ENCODE measurements around the gene CCDC138. TPM values are rescaled to one million over a fixed set of nuclear protein-coding genes. Genes with fewer than 3 reads are reported as not detected.

CCDC138 gene
- total RNA-seq, 1 donor from 2014 or later: 5.0 TPM

DNA sequence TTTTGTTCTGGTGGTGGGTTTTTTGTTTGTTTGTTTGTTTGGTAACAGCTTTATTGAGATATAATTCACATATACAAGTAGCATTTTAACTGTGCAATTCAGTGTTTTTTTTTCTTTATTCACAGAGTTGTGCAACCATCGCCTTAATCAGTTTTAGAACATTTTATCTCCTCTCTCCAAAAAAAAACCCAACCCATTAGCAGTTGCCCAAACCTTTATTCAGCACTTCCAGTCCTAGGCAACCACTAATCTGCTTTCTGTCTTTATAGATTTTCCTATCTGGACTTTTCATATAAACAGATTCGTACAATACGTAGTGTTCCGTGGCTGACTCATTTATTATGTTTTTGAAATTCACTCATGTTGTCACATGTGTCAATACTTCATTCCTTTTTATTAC, 38.7 kb downstream of the CCDC138 start:
- no peak for DNase-seq (ENCODE audit: low read depth in 2 of 2)

DNA sequence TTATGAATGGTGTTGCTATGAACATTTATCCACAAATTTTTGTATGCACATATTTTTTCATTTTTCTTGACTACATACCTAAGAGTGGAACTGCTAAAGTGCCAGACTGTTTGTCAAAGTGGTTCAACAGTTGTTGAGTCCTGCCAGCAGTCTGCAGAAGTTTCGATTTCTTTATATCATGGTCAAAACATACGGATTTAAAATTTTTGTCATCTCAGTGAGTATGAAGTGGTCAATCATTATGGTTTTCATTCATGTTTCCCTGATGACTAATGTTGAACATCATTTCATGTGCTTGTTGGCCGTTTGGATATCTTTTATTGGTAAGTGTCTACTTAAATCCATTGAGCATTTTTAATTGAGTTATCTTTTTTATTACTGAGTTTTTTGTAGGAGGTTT, 39.2 kb downstream of the CCDC138 start:
- DNase-seq (ENCODE audit: low read depth in 2 of 2): no peak

DNA sequence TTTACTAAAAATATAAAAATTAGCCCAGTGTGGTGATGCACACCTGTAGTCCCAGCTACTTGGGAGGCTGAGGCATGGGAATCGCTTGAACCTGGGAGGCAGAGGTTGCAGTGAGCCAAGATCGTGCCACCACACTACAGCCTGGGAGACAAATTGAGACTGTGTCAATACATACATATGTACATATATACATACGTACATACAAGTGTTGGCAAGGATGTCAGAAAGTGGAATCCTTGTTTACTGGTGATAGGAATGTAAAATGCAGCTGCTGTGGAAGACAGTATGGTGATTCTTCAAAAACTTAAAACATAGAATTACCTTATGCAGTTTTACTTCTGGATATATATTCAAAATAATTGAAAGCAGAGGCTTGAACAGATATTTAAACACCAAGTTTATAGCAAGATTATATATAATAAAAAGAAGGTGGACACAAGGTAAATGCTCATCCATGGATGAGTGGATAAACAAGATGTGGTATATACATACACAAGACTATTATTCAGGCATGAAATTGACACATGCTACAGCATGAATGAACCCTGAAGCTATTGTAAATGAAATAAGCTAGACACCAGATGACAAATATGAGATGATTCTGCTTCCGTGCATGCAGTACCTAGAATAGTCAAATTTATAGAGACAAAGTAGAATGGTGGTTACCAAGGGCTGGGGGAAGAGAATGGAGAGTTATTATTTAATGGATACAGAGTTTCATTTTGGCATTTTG, 43.2 kb downstream of the CCDC138 start:
- DNase-seq (ENCODE audit: low read depth in 2 of 2): no peak

DNA sequence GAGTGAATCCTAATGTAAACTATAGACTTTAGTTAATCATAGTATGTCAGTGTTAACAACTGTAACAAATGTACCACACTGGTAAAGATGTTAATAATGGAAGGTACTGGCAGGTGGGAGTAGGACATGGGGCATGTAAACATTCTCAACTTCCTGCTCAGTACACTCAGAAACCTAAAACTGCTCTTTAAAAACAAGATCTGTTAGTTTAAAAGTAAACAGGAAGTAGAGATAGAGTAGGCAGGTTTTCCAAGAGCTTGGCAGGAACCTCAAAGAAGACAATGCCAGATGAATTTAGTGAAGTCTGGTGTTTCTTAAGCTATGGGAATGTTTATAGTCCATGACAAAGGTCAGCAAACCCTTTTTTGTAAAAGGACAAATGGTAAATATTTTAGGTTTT, 46.6 kb downstream of the CCDC138 start:
- DNase-seq (ENCODE audit: low read depth in 2 of 2): peak in 1 of 2 donors; percentile 55

DNA sequence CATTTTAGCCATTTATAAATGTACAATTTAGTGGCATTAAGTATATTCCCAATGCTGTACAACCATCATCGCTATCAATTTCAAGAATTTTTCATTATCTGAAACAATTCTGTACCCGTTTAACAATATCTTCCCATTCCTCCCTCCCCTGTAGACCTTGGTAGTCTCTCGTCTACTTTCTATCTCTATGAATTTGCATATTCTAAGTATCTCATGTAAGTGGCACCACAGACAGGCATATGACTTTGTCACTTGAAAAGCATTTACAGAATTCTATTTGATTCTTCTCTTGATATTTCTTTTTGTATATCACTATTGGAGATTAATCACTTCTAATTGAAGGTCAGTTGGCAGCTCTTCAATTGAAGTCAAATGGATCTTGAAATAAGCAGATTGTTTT, 48.0 kb downstream of the CCDC138 start:
- no peak for DNase-seq (ENCODE audit: low read depth in 2 of 2)

DNA sequence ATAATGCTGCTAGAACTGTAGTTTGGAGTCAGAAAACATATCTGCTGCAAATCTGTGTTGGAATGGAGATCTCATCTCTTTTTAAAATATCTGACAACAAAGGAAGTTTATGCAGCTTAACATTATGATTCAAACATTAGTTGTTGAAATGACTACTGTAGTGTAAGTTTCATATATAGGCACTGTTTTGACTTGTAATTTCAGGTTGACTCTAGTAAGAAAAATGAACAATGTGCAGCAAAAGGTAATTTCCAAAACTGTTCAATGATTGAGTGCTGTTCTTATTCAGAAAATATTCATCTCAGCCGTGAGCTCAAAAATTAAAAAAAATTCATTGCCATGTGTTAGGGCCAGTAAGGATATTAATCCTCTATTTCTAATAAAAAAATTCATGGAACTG, 48.5 kb downstream of the CCDC138 start:
- DNase-seq (ENCODE audit: low read depth in 2 of 2): no peak

DNA sequence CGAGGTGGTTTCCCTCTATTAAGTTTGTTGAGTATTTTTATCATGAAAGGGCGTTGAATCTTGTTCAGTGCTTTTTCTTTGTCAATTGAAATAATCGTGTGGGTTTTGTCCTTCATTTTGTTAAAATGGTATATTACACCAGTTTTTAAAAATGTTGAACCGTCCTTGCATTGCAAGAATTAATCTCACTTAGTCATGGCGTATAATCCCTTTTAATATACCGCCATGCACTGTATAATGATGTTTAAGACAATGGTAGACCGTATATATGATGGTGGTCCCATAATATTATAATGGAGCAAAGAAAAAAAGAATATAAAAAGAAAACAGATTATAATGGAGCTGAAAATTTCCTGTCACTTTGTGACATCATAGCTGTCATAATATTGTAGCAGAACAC, 50.6 kb downstream of the CCDC138 start:
- no peak for DNase-seq (ENCODE audit: low read depth in 2 of 2)

DNA sequence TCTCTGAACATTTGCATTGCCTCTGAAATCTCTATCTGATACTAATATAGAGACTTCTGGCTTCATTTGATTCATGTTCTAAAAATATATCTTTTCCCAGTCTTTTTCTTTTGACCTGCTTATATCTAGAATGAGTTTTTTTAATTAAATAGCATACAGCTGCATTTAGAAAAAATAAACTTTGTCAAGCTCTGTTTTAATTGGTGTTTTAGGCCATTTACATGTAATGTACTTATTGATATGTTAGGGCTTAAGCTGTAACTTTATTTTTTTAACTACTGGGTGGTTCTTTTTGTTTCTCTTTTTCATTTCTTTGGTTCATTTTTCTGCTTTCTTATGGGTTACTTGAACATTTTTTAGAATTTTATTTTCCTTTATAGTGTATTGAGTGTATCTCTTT, 54.9 kb downstream of the CCDC138 start:
- DNase-seq (ENCODE audit: low read depth in 2 of 2): no peak

DNA sequence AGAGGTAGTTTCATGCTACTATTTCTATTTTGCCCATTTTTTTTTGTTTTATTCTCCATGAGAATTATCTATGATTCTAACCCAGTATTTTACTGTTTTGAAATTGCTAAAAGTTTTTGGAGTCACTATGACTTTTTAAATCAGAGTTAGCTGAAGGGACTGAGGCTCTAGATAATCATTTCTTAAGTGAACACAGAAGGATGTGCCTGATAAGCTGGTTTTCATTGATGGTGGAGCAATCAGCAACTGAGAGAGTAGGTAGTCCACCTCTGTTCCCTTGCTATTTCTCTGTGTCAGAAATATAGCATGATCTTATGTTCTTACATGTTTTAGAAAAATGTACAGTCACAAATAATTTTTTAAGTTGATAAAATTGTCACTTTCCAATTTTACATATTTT, 59.4 kb downstream of the CCDC138 start:
- no peak for DNase-seq (ENCODE audit: low read depth in 2 of 2)

DNA sequence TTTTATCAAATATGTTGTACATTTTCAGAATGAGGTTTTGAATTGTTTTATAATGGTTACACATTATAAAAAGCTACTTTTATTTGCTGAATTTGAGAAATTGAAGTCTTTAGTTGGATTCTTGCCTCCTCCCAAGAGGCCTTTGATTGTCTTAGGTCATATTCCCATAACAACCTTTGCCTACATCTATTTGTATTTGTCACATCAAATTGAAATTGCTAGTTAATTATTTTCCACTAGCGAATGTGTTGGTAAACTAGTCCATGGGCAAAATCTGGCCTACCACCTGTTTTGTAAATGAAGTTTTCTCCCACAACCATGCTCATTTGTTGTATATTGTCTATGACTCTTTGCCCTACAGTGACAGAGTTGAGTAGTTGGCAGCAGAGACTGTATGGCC, 60.4 kb downstream of the CCDC138 start:
- DNase-seq (ENCODE audit: low read depth in 2 of 2): no peak

DNA sequence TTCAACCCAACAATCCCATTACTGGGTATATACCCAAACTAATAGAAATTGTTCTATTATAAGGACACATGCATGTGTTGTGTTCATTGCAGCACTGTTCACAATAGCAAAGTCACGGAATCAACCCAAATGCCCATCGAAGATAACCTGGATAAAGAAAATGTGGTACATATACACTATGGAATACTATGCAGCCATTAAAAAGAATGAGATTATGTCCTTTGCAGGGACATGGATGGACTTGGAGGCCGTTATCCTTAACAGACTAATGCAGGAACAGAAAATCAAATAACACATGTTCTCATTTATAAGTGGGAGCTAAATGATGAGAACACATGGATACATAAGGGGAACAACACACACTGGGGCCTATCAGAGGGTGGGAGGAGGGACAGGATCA, 65.8 kb downstream of the CCDC138 start:
- DNase-seq (ENCODE audit: low read depth in 2 of 2): no peak

DNA sequence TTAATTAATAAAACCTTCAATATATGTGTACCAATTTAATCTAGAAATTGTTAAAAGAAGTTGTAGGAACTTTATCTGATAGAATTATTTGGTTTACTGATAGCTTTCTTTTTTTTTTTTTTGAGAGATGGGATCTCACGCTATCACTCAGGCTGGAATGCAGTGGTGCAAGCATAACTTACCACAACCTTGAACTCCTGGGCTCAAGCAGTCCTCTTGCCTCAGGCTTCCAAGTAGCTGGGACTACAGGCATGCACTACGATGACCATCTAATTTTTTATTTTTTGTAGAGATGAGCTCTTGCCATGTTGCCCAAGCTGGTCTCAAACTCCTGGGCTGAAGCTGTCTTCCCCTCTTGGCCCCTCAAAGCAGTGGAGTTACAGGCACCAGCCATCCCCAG, 66.8 kb downstream of the CCDC138 start:
- no peak for DNase-seq (ENCODE audit: low read depth in 2 of 2)

DNA sequence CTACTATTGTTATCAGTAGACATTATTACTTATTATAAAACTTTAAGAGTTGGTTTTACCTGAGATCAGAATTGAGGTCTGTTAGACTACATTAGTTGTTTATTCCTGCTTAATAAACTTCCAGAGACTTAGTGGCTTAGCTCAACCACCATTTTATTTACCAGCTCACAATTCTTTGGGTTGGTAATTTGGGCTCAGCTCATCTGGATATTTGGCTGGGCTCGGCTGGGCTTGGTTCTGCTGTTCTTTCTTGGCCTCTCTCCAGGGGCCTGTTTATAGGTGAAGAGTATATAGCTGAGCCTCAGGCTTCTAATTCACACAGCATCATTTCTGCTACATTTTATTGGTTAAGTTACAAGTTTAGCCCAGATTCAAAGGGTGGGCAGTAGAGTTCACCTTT, 67.9 kb downstream of the CCDC138 start:
- no peak for DNase-seq (ENCODE audit: low read depth in 2 of 2)

DNA sequence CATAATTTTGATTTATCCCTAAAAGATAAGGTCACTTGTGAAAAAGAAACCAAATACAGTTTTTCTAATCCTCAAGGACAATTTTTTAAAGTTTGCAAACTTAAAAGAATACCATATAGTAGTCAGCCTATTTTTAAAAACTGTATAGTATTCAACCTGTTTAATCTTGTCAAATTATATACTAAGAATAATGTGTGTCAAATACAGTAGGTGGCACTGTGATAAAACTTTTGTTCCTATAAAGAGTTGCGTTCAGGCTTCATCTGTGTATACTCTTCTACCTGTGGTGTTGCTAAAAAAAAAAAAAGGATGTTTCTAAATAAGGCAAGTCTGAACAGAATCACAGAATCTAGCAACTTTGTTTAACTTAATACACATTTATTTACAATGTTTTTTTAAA, 68.6 kb downstream of the CCDC138 start:
- DNase-seq (ENCODE audit: low read depth in 2 of 2): peak; percentile 26 to 59

DNA sequence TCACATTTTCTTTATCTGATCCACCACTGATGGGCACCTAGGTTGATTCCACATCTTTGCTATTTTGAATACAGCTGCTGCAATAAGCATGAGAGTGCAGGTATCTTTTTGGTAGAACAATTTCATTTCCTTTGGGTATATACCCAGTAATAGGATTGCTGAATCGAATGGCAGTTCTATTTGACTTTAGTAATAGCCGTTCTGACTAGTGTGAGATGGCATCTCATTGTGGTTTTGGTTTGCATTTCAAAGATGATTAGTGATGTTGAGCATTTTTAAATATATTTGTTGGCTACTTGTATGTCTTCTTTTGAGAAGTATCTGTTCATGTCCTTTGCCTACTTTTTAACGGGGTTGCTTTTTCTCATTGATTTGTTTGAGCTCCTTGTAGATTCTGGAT, 72.3 kb downstream of the CCDC138 start:
- DNase-seq (ENCODE audit: low read depth in 2 of 2): no peak

DNA sequence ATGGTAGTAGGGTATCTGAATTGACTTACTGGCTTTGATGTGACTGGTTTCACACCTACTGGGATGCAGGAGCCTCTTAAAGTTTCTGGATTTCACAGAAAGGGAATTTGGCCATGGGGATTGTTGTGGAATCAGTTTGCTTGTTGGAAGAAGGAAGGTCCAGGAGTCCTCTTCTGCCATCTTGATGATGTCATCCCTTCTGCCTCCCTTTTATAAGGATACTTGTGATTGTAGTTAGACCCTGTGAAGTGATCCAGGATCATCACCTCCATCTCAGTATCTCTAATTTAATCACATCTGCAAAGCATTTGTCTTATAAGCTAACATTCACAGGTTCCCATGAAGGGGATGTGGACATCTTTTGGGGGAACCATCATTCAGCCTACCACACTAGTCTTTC, 79.5 kb downstream of the CCDC138 start:
- no peak for DNase-seq (ENCODE audit: low read depth in 2 of 2)

DNA sequence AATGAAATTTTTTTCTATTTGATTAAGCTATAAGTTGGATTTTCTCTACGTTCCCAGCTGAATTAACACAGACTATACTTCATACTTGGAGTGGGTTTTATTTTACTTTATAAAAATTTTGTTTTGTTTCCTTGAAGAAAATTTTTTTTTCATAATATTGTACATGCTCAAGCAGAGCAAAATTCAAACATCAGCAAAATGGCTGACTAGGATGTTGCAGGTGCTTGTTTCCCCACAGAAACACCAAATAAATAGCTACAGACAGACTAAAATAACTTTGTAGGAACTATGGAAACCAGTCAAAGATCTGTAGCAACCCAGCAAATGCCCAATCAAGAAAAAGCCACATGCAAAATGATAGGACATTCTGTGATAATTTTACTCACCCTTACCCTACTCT, 82.3 kb downstream of the CCDC138 start:
- DNase-seq (ENCODE audit: low read depth in 2 of 2): no peak

DNA sequence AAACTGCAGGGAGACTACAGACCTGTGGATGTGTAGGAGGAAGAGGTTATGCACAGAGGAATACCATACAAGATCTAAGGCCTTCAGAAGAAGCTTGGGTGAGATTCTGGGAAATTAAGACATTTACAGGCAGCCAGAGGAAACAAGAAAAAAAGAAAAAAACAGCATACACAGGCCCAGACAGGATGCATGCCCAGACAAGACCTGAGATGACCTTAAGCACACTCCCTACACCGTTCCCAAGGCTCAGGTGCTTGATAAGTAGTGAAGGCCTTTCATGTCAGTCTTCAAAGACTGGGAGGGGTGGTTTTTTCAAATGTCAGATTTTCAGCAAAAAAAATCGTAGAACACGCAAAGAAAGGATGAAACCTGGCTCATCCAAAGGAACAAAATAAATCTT, 83.0 kb downstream of the CCDC138 start:
- DNase-seq (ENCODE audit: low read depth in 2 of 2): no peak

DNA sequence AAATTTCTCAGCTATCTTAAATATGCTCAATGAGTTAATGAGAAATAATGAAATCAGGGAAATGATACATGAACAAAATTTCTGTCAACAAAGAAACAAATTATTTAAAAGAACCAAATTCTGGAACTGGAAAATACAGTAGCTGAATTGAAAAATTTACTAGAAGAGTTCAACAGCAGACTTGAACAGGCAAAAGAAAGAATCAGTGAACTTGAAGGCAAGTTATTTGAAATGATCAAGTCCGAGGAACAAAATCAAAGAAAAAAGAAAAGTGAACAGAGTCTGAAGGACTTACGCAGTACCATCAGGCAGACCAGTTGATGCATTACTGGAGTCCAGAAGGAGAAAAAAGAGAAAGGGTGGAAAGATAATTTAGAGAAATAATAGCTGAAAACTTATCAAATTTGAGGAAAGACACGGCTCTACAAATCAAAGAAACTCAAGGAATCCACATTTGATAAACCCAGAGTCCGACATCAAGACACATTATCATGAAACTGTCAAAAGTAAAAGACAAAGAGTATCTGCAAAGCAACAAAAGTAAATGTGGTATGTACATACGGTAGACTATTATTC, 83.6 kb downstream of the CCDC138 start:
- no peak for DNase-seq (ENCODE audit: low read depth in 2 of 2)

DNA sequence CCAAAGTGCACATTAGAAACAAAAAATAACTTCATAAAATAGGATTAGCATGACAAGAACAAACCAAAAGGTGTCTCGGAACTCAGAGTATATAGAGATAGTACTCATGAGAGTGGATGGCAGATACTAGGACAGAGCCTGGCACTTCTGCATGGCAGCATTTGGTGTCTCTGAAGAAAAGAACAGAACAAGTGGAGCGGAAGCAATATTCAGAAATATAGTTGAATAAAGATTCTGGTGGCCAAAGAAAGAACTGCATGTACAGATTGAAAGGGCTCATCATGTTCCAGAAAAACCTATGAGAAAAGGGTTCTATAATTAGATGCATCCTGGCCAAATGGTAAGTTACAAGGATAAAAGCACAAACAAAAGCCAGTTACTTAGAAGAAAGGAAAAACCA, 90.9 kb downstream of the CCDC138 start:
- no peak for DNase-seq (ENCODE audit: low read depth in 2 of 2)

DNA sequence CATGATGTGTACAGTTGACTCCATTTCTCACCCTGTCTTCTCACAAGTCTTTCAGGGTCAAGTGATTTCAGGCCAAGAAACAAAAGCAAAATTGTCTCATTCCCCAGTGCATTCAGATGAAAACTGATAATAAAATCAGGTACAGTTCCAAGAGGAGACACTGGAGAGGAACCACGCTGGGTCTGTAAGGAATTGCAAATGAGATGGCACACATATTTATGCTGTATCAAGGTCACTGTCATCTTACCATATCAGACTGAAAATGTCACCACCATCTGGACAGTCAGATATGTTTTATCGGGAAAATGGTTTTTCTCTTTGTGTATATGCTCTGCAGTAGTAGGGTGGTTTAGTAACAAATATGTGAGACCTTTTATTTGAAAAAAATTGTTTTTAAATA, 91.7 kb downstream of the CCDC138 start:
- DNase-seq (ENCODE audit: low read depth in 2 of 2): no peak

DNA sequence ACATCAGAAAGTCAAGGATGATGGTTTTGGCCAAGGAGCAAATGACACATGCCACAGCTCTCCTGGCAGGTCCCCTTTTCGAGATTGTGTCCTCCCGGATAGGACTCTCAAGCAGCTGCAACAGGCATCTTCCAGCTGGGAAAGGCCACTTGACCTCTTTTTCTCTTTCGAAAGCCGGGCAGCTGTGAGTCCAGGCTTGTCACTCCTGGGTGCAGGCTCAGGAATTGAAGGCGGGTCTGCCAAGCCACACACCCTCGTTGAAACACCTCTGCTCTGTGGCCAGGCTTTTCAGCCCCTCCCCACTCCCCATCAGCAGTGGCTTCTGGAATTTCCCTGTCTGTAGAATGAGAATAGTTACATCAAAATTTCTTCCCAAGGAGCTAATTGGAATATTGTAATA, 98.0 kb downstream of the CCDC138 start:
- DNase-seq (ENCODE audit: low read depth in 2 of 2): no peak

DNA sequence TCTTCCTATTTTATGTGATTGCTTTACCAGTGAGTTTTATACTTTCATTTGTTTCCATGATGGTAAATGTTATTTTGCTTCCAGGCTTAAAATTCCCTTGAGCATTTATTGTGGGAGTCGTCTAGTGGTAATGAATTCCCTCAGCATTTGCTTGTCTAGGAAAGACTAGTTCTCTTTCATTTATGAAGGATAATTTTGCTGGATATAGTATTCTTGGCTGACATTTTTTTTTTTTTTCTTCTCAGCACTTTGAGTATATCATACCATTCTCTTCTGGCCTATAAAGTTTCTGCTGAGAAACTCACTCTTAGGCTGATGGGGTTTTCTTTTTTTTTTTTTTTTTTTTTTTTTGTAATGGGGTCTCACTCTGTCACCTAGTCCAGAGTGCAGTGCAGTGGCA, 103.3 kb downstream of the CCDC138 start:
- no peak for DNase-seq (ENCODE audit: low read depth in 2 of 2)

DNA sequence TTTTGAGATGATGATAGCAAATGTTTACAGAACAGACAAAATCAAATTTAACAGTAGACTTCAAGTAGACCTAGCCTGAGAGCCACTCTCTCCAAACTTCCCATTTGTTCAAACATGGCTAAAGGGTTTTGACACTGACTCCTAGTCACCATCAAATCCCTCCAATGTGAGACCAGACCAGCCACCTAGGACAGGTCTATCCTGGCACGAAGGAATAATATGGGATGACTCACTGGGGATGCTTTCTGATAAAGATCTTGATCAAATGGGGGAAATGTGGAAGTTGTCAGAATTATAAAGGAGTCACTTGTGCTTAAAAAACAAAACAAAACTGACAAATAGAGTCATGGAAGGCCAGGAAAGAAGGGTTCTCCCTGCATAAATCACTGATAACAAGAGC, 106.7 kb downstream of the CCDC138 start:
- DNase-seq (ENCODE audit: low read depth in 2 of 2): no peak
